ENCODE data around the gene CD38.
"Not testable (repeated sequence)": the region's sequence is repeated elsewhere in the genome, so short reads cannot be mapped to it uniquely, and the experiment has no call there.

- TF ChIP-seq POLR2A, CTCF, EP300 (IDR thresholded peaks at IDR 0.05): not testable (repeated sequence)
Measured at GRCh38 chr4:15802497-15802896, 24.4 kb downstream of the CD38 start.
